Measurements from ENCODE around the gene DNAJC15.

Gene DNAJC15

GRCh38 chr13:43107780-43108179 is 84.4 kb downstream of the DNAJC15 start:
- in situ Hi-C loops (cut with HindIII; ENCODE audit: low sequenced_read_pairs): no loop called here
- TF ChIP-seq CTCF (IDR thresholded peaks at IDR 0.05; ENCODE audit: low read depth, low read length, missing control alignments): no peak
- no peak for DNase-seq (ENCODE audit: low read depth)
- no peak overlapping the region for H3K4me3 ChIP-seq (ENCODE audit: low read depth, low read length)

- no peak for DNase-seq (ENCODE audit: low read depth)
- no peak for TF ChIP-seq CTCF (IDR thresholded peaks at IDR 0.05; ENCODE audit: low read depth, low read length, missing control alignments)
- H3K4me3 ChIP-seq (ENCODE audit: low read depth, low read length): no peak overlapping the region
- in situ Hi-C loops (cut with HindIII; ENCODE audit: low sequenced_read_pairs): no loop called here
Measured at GRCh38 chr13:43110036-43110435, 86.7 kb downstream of the DNAJC15 start.

GRCh38 chr13:43110658-43111057 is 87.3 kb downstream of the DNAJC15 start:
- H3K4me3 ChIP-seq (ENCODE audit: low read depth, low read length): no peak overlapping the region
- in situ Hi-C loops (cut with HindIII; ENCODE audit: low sequenced_read_pairs): no loop called here
- no peak for TF ChIP-seq CTCF (IDR thresholded peaks at IDR 0.05; ENCODE audit: low read depth, low read length, missing control alignments)
- DNase-seq (ENCODE audit: low read depth): no peak

- no peak for DNase-seq (ENCODE audit: low read depth)
Measured at GRCh38 chr13:43111559-43112400, 88.4 kb downstream of the DNAJC15 start.

GRCh38 chr13:43113603-43114002 is 90.2 kb downstream of the DNAJC15 start:
- DNase-seq (ENCODE audit: low read depth): no peak
- in situ Hi-C loops (cut with HindIII; ENCODE audit: low sequenced_read_pairs): no loop called here
- TF ChIP-seq CTCF (IDR thresholded peaks at IDR 0.05; ENCODE audit: low read depth, low read length, missing control alignments): no peak
- H3K4me3 ChIP-seq (ENCODE audit: low read depth, low read length): no peak overlapping the region

More at GRCh38 chr13:43111559-43112400, 88.4 kb downstream of the DNAJC15 start:
- no peak for TF ChIP-seq CTCF (IDR thresholded peaks at IDR 0.05; ENCODE audit: low read depth, low read length, missing control alignments)
- H3K4me3 ChIP-seq (ENCODE audit: low read depth, low read length): no peak overlapping the region
- in situ Hi-C loops (cut with HindIII; ENCODE audit: low sequenced_read_pairs): no loop called here

- TF ChIP-seq CTCF (IDR thresholded peaks at IDR 0.05; ENCODE audit: low read depth, low read length, missing control alignments): no peak
- DNase-seq (ENCODE audit: low read depth): no peak
- no peak overlapping the region for H3K4me3 ChIP-seq (ENCODE audit: low read depth, low read length)
- in situ Hi-C loops (cut with HindIII; ENCODE audit: low sequenced_read_pairs): no loop called here
Measured at GRCh38 chr13:43114504-43114903, 91.1 kb downstream of the DNAJC15 start.
